DMS53 treated with DMSO at 0.1 percent for 48 hours (cell line): ENCODE results near the gene KHK.

Source experiments
- DNase-seq: peaks from one replicate; lab custom pipeline; 2025; ENCODE audit not compliant: unreplicated experiment; lab: John Stamatoyannopoulos, UW

KHK gene

DNA sequence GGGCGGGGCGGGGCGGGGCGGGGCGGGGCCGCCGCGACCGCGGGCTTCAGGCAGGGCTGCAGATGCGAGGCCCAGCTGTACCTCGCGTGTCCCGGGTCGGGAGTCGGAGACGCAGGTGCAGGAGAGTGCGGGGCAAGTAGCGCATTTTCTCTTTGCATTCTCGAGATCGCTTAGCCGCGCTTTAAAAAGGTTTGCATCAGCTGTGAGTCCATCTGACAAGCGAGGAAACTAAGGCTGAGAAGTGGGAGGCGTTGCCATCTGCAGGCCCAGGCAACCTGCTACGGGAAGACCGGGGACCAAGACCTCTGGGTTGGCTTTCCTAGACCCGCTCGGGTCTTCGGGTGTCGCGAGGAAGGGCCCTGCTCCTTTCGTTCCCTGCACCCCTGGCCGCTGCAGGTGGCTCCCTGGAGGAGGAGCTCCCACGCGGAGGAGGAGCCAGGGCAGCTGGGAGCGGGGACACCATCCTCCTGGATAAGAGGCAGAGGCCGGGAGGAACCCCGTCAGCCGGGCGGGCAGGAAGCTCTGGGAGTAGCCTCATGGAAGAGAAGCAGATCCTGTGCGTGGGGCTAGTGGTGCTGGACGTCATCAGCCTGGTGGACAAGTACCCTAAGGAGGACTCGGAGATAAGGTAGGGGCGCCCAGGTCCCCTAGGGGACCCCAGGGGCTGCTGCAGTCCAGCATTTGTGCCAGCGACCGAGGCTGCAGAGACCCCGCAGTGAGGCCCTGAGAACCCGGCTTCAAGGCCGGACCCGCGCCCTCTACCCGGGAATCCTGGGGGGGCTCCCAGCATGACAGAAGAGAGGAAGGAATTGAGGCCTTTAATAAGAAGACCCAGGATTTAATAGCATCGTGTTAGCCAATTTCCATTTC, at the start of gene KHK:
Gene KHK (plus strand): TSS at position 49 of the 870 bp plus-strand sequence. CDS start 488 bp downstream, at position 537.
- DNase-seq, result peak; percentile 38

DNA sequence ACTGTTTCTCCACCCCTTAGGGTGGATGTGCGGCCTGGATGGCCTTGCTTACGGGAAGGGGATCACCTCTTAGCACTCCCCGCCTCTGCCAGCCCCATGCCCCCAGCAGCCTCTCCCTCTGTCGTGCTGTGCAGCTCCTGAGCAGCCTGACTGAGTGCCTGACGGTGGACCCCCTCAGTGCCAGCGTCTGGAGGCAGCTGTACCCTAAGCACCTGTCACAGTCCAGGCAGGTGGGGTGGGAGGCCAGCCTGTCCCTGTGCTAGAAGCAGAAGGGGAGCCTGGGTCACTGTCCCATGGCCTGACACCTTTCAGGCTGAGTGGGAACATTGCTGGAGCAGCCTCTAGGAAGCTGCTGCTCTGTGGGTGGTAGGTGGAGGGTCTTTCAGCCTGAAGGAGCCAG, 48.6 kb upstream of the KHK start:
- no peak for DNase-seq

DNA sequence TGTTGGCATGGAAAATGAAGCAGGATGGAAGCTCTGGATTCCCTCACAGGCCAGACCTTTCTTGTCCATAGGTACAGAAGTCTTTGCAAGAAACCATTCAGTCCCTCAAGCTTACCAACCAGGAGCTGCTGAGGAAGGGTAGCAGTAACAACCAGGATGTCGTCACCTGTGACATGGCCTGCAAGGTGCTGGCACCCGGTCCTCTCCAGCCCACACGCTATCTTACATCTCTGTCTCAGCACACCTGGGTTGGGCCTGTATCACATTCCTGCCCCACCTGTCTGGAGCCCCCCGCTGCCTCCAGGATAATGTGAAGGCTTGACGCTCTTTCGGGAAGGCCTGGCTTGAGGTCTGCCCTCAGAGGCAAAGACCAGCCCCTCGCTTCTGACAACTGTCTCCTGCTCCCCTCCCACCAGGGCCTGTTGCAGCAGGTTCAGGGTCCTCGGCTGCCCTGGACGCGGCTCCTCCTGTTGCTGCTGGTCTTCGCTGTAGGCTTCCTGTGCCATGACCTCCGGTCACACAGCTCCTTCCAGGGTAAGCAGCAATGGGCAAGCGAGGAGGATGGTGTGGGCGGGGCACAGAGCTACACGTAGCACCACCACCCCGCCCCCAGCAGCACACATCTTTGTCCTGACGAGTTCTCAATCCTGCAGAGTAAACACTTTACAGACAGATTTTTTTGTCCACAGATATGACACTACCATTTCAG, 47.8 kb upstream of the KHK start:
- DNase-seq, result no peak

DNA sequence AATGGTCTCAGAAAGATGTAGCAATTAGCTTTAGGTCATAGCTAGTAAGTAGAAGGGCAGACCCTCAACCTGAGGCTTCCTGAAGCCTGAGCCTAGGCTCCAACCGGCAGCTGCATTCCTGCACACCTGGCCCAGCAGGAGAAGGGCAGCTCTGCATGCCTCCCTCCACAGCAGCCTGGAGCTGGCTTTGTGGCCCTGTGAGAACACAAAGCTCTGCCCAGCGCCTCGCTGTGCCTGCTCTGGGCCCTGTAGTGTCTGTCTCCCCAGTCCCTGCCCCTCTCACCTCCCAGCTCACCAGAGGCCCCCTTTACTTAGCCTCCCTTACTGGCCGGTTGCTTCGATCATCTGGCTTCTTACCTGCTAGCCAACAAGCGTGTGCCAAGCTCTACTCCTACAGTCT, 47.1 kb upstream of the KHK start:
- no peak for DNase-seq

DNA sequence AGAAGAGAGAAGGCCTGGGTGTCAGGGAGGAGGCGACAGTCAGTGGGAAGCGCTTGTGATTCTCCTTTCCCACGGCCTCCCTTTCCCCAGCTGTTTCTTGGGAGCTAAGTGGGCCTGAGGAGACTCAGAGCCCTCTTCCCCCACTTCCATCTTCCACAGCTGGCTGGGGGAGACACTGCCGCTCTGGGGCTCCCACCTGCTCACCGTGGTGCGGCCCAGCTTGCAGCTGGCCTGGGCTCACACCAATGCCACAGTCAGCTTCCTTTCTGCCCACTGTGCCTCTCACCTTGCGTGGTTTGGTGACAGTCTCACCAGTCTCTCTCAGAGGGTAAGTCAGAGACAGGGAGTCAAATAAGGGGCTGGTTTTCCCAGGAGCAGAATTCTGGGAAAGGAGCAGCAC, 46.7 kb upstream of the KHK start:
- DNase-seq, result no peak

DNA sequence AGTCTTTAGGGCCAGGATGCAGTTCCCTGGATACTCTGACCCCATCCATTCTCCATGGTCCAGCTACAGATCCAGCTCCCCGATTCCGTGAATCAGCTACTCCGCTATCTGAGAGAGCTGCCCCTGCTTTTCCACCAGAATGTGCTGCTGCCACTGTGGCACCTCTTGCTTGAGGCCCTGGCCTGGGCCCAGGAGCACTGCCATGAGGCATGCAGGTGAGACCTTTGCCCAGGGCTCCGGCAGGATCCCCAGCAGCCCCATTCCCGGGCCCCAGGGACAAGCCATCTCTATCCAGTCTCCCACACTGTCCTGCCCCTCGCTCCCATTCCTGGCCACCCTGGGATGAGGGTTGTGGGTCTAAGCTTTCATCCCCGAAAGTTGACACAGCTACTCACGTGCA, 46.3 kb upstream of the KHK start:
- no peak for DNase-seq

DNA sequence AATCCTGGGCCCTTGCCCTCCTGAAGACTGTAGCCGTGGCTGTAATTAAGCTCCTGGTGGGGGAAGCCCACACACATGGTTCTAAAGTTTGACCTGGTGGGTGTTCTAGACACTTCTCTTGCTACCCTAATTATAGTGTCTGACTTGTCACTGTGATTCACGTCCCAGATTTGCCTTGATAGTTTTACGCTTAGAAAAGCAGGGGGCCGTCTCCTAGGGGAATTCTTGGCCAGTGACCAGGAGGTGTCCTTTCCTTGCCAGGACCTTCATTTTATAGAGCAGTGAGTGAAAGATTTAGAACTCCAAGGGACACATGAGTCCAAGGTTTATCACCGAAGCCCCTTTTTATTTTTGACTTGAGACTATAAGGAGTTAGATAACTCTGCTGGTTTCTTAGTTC, 44.8 kb upstream of the KHK start:
- DNase-seq, result no peak

DNA sequence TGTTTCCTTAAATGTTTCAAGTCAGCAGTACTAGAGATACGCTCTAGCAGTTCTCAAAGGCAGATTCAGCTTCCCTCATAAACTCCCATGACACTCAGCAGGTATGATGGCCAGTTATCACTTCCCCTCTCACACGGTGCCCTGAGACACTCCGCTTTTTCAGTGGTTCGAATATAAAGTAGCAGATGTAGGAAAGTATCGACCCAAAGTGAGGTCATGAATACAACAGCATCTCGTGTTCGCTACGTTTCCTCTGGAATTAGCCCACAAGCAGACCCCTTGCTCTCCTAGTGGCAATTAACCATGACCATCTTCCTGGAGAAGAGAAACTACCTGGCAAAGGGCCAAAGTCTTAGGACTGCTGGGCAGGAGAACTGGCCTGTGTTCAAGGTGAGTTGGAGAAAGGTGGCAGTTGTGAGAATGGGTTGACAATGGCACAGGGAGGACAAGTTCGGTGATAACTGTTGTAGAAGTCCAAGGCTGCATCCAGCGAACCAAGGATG, 44.4 kb upstream of the KHK start:
- no peak for DNase-seq

DNA sequence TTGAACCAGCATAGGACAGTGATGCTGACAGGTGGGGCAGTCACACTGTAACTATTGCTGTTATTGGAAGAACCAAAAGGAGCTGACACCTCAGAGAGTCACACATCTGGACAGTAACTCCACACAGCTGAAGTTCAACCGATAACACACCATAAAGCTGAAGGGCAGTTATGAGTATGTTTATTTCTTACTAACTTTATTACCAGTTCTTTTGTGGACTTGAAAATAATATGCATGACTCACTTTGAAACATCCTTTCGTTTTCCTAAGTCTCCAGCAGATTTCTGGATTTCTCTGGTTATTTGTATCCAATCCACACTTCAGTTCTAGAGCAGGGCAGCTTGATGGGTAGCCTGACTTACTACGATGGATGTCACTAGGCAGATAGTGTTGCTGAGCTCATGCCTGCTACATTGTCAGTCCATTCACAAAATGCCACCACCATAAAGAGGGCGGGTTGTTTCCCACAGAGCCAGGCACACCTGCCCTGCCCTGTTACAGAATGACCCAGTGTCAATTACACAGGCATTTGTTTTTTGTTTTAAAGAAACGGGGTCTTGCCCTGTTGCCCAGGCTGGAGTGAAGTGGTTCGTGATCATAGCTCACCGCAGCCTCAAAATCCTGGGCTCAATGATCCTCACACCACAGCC, 43.5 kb upstream of the KHK start:
- no peak for DNase-seq

DNA sequence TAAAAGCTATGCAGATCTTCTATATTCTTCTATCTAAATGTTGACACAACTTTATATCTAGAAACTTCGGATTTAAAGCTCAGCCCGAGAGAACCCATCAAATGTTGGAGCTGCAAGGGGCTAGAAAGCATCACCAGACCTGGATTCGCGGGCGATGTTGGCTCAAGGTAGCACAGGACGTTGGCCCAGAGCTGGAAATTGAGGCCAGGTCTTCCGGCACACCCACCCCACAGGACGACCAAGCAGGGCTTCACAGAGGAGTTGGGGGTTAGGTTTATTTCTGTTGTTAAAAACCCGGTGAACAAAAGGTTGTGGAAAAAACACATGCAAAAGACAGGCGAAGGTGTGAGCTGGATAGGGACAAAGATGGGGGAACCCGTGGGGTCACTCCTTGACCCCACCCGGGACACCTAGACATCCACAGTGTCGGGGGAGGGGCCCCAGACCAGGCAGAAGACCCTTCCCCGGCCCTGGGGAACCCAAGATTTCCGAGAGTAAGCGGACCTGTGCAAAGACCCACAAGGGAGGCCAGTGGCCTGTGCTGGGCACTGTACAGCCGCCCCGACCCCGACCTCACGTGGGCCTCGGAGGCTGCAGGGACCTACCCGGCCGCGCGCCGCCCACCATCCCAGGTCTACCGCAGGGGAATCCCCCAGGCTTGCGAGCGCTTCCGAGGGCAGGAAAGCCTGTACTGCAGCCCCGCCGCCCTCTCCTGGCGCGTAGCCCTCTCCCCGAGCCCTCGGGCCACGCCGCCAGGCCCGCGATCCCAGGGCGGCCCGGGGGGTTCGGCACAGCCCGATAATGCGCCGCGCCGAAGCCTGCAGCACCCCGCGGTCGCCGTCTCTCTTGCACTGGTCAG, 36.9 kb upstream of the KHK start:
- peak; percentile 26 for DNase-seq

DNA sequence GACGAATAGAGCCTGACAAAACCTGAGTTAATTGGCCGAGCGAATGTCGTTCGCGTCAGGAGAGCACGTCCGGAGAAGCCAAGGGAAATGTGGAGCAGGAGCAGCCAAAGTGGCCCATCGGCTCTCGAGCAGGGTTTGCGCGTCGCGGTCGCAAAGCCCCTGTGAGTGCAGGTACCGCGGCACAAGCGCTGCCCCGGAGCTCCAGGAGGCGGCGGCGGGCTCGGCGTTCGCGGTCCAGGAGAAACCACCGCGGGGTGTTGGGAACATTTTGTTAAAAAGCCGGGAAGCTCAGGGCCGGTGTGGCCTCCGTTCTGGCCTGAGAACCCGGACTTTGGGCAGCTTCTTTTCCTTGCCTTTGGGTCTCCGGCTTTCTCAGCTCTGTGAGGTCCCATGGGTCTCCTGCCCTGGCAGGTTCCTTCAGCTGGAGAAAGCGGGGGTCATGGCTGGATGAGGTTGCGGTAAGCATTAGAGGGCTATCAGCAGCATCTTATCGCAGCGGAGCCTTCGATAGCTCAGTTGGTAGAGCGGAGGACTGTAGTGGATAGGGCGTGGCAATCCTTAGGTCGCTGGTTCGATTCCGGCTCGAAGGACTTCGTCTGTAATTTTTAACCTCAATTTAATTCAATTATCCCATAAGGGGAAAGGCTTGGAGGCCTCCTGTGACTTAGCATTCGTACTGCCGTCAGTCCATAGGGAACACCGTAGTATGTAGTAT, 36.1 kb upstream of the KHK start:
- peak; percentile 87 for DNase-seq

DNA sequence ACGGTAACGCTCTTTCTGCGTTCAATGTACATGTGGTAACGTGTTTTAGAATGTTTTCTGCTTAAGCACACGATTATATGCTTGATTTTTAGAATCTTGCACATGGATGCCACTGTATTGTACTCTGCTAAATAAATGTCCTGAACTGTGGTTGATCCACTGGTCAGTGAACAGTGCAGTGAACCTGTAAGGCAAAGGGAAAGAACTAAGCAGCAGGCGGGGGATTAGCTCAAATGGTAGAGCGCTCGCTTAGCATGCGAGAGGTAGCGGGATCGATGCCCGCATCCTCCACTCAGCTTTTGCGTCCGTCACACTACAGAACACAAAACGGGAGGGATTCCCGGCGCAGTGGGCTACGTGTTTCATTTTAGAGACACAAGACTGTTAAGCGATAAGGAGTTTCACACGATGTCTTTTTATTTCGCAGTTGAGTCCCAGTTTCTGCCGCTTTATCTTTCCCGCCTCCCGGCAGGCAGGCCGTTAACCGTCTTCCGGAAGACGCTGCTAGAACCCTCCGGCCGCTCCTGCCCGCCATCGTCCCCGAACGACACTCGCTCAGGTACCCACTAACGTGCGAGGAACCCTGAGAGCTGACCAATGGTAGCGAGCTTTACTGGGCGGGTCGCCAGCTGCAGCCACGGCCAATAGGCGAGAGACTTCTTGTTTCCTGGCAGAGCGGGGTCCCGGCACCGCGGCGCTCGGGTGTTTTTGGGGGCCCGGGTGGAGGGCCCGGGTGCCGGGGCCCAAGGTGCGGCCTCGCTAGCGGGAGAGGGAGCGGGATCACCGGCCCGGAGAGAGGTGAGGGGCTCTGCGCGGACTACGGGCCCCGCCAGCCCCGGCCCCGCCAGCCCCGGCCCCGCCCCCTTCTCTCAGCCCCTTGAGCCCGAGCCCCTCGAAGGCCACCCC, 35.3 kb upstream of the KHK start, which contains the start of gene AGBL5:
Gene AGBL5 (plus strand): TSS at position 673 of the 906 bp plus-strand sequence. CDS start 1,291 bp downstream, outside the sequence.
- peak; percentile 87 for DNase-seq

DNA sequence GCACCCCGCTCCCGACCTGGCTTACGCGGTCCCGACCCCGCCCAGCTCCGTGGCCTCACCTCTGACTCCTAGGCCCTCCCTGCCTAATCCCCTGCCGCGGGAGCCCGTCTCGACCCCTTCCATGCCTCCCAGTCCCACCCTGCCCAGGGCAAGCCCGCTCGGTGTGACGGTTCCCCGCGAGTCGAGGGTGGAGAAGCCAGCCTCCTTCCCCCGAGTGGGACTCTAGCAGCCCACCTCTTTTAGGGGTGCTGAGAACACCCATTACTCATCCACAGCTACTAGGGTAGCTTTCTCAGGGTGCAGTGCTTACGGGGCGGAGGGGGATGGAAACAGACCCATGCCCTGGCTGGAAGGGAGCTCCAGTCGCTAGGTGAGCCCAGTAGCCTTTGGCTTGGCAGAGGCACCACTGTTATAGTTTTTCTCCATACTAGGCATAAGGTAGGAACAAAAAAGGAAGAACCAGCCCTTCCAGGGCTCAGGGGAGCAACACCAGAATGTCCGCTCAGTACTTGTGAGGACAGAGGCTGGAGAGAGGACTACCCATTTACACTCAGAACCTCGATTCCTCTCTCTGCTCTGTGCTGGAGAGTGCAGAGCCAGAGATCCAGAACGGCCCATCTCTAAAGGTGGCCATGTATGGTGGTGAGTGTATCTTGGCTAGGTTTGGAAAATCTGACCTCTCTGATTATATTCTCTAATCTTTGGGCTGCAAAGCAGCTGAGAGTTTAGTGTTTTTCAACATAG, 34.5 kb upstream of the KHK start:
- no peak for DNase-seq

DNA sequence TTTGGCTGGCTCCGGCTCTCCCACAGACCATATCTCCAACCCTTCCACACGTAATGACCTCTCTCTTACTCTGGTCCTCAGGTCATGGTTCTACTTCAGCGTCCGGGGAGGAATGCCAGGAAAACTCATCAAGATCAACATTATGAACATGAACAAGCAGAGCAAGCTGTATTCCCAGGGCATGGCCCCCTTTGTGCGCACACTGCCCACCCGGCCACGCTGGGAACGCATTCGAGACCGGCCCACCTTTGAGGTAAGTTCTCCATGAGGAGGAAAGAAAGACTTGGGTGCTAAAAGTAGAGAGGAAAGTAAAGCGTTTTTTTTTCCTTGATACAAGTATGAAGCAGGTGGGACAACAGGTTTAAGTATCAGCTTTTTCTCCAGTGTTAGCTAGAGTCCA, 33.3 kb upstream of the KHK start:
- DNase-seq, result no peak

DNA sequence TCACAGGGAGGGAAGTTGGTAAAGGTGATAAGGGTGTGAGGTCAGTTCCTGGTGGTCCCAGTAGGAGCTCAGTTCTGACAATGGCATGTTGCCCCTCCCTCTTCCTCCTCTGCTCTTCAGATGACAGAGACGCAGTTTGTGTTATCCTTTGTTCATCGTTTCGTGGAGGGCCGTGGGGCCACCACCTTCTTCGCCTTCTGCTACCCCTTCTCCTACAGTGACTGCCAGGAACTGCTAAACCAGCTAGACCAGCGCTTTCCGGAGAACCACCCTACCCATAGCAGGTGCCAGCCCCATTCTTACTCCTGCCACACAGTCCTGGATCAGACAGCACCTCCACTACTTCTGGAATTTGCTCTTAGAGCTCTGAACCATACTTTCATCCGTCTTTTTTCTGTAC, 32.8 kb upstream of the KHK start:
- DNase-seq, result no peak

DNA sequence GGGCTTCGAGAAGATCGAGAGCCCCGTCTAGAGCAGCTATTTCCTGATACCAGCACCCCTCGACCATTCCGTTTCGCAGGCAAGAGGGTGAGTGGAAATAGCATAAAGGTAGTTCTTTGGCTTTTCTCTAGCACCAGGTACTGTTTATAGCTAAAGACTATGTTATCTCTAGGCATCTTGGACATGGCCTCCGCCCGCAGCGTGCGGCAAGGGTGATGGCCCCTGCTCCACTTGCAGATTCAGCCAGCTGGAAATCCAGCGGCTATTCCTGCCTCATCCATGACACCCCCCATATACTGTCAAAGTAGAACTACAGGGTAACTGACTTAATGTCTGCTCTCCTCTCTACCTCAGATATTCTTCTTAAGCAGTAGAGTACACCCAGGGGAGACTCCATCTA, 31.9 kb upstream of the KHK start:
- DNase-seq, result no peak

DNA sequence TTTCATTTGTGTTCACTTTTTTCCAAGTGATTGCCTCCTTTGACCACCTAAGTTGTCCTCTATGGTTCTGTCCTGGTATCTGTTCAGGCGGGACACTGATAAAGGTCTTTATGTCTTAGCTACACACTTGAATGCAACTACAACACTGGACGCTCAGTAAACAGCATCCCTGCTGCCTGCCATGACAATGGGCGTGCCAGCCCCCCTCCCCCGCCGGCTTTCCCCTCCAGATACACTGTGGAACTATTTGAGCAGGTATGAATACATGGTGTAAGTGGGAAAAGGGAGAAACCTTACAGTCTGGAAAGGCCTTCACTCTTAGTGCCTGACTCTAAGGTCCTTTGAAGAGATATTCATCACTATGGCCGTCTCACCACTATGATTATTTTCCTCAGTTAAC, 29.4 kb upstream of the KHK start:
- DNase-seq, result no peak

DNA sequence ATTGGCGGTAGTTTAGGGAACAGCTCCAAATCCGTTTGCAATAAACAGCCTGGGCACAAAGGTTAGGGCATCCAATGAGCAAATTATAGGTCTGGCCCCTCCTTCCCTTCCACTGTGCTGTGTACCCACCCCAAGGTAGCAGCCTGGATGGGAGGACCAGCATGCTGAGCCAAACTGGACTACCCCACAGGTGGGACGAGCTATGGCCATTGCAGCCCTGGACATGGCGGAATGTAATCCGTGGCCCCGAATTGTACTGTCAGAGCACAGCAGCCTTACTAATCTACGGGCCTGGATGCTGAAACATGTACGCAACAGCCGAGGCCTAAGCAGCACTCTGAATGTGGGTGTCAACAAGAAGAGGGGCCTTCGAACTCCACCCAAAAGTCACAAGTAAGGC, 28.4 kb upstream of the KHK start:
- DNase-seq, result no peak
